OCI-LY7 (cell line): ENCODE results near the gene DELE1. TPM values are rescaled to one million over a fixed set of nuclear protein-coding genes. Genes with fewer than 3 reads are reported as not detected.

ENCODE experiments used
- BruUV-seq: library from RNA; stranded (reverse); fragments of 400-500 nt; replicated peaks from 2 replicates; lab custom pipeline; 2021; lab: Mats Ljungman, UMichigan
- CTCF ChIA-PET: fragments of 300-600 bp; sonication (Branson Sonifier 250); formaldehyde crosslinking; loops from one replicate; lab custom pipeline; 2022; ENCODE audit warnings: antibody characterized with exemption; ENCODE audit not compliant: unreplicated experiment; lab: Charles Lee
- POLR2A ChIA-PET: fragments of 300-600 bp; sonication (Branson Sonifier 250); formaldehyde crosslinking; loops from one replicate; lab custom pipeline; 2022; ENCODE audit warnings: antibody characterized with exemption; lab: Charles Lee
- DNase-seq: peaks from one replicate; pipeline ENCODE4 v3.0.0-alpha.2; 2015; ENCODE audit warnings: low spot score
- H2AFZ ChIP-seq: fragments of 200-600 bp; sonication (generic), shearing (Covaris generic); 2 replicates; pipeline ENCODE4 v1.6.1; 2014; ENCODE audit warnings: mild to moderate bottlenecking, antibody characterized with exemption, low read length, moderate library complexity
- H3K27ac ChIP-seq: fragments of 200-600 bp; sonication (generic); 2 replicates; pipeline ENCODE4 v1.5.1; 2014; ENCODE audit warnings: mixed run types, low read depth, mild to moderate bottlenecking, moderate library complexity, low read length, inconsistent platforms; ENCODE audit not compliant: poor library complexity, severe bottlenecking
- H3K36me3 ChIP-seq: fragments of 200-600 bp; sonication (generic); 2 replicates; pipeline ENCODE4 v1.6.1; 2014; ENCODE audit warnings: mild to moderate bottlenecking, antibody characterized with exemption, low read length, moderate library complexity, mixed read lengths; ENCODE audit not compliant: insufficient read depth
- H3K4me1 ChIP-seq: fragments of 200-600 bp; sonication (generic); 2 replicates; pipeline ENCODE4 v1.5.1; 2014; ENCODE audit warnings: mild to moderate bottlenecking, low read length; ENCODE audit not compliant: insufficient read depth, poor library complexity, severe bottlenecking
- H3K4me2 ChIP-seq: fragments of 200-600 bp; sonication (generic); 2 replicates; pipeline ENCODE4 v1.6.1; 2014; ENCODE audit warnings: mild to moderate bottlenecking, low read length
- H3K4me3 ChIP-seq: fragments of 200-600 bp; sonication (generic); 2 replicates; pipeline ENCODE4 v1.5.1; 2014; ENCODE audit warnings: mild to moderate bottlenecking, low read depth, low read length; ENCODE audit not compliant: poor library complexity, severe bottlenecking
- H3K79me2 ChIP-seq: fragments of 200-600 bp; sonication (generic); 2 replicates; pipeline ENCODE4 v1.6.1; 2016; ENCODE audit warnings: low read depth, mild to moderate bottlenecking, low read length, moderate library complexity, mixed read lengths; ENCODE audit not compliant: insufficient read depth
- H3K9me2 ChIP-seq: fragments of 200-600 bp; sonication (generic); 2 replicates; pipeline ENCODE4 v1.6.1; 2016; ENCODE audit warnings: mild to moderate bottlenecking, low read length, mixed read lengths; ENCODE audit not compliant: insufficient read depth
- H3K9me3 ChIP-seq: fragments of 200-600 bp; sonication (generic); 2 replicates; pipeline ENCODE4 v1.6.1; 2014; ENCODE audit warnings: mild to moderate bottlenecking, mixed run types, low read length, mixed read lengths
- H4K20me1 ChIP-seq: fragments of 200-600 bp; sonication (generic); 2 replicates; pipeline ENCODE4 v1.6.1; 2014; ENCODE audit warnings: mild to moderate bottlenecking, antibody characterized with exemption, low read length, moderate library complexity, mixed read lengths; ENCODE audit not compliant: insufficient read depth
- CTCF ChIP-seq: fragments of 200-600 bp; sonication (generic); conservative IDR thresholded peaks from 2 replicates; pipeline ENCODE4 v1.5.1; 2014; ENCODE audit warnings: mild to moderate bottlenecking, antibody characterized with exemption, low read length, moderate library complexity, mixed read lengths
- EZH2phosphoT487 ChIP-seq: fragments of 200-600 bp; sonication (generic); IDR thresholded peaks from 2 replicates; pipeline ENCODE4 v1.6.1; 2018; ENCODE audit warnings: low read depth, borderline replicate concordance, mild to moderate bottlenecking, mixed run types, antibody characterized with exemption, low read length, moderate library complexity, mixed read lengths
- intact Hi-C: fragments of 100-400 bp; cut with micrococcal nuclease; formaldehyde crosslinking; loops from one replicate; pipeline ENCODE4 v1.10.0; 2022; ENCODE audit not compliant: unreplicated experiment
- total RNA-seq, 2 experiments: library from RNA; depleted of rRNA in 1 of 2; stranded (reverse); fragments of >200 nt in 1 of 2; shearing (Covaris generic) in 1 of 2; gene quantifications; 2 replicates each; pipeline ENCODE4 v1.2.3, GENCODE V29; 2014 to 2022

DELE1 gene
- total RNA-seq, 2 experiments from 2014 or later, result 78.5 to 81.2 TPM

- intact Hi-C loops, result no loop called here
- ChIA-PET CTCF (interaction anchor here (0.5 kb wide), 1 partner anchor 12 kb away, joined by 3 read pairs; no protein-coding TSS in a partner anchor), POLR2A (interaction anchor here (0.9 to 1.7 kb wide), 4 partner anchors 32 to 186 kb away, joined by 3 to 5 read pairs (median 3); no protein-coding TSS in a partner anchor)
- Histone ChIP-seq H3K4me3 (no peak overlapping the region), H3K9me3 (no peaks in the 10 kb centered on the region), H3K9me2 (no peaks in the 10 kb centered on the region), H3K36me3 (no peaks in the 10 kb centered on the region), H3K27ac (no peak overlapping the region), H4K20me1 (no peaks in the 10 kb centered on the region), H3K79me2 (no peaks in the 10 kb centered on the region), H2AFZ (no peak overlapping the region), H3K4me2 (no peak overlapping the region), H3K4me1 (peaks cover 10% of the 10 kb centered on the region)
- BruUV-seq, result no TSS peak
- TF ChIP-seq EZH2phosphoT487, result no peak
- TF ChIP-seq CTCF, result no peak
- DNase-seq, result no peak
These were observed 41.0 kb upstream of the DELE1 start for GRCh38 chr5:141882594-141883183.

DNA sequence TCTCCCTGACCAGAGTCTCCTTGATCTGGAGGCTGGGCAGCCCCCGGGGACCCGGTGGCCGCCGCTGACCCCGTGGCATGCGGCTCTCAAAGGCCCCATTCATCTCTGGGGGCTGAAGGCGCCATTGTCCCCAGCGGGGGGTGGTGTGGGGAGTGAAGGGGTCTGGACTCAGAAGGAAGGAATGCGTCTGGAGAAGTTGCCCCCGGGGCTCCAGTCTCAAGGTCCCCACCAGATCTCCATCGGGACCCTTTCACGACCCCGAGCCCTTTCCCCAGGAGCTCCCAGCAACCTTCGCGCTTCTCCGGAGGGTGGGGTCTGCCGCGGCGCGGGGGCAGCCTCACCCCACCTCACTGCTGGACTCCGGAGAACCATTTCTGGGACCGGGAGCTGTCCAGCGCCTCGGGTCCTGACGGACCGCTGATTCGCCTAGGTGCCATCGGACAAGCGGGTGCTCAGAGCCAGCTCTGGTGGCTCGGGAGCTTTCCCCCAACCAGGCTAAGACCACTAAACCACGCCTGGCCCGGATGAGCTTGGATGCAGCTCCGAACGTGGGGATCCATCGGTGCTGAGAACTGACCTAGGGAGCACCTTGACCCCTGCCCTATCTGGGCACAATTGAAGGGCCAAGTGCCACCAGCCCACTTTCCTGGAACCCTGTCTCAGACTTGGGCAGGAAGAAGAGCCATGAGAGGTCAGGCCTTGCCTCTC is 40.3 kb upstream of the DELE1 start:
- Histone ChIP-seq H3K36me3 (no peaks in the 10 kb centered on the region), H3K9me2 (no peaks in the 10 kb centered on the region), H3K9me3 (no peaks in the 10 kb centered on the region), H3K4me1 (peaks cover 10% of the 10 kb centered on the region), H3K4me2 (no peak overlapping the region), H4K20me1 (no peaks in the 10 kb centered on the region), H3K27ac (no peak overlapping the region), H2AFZ (no peak overlapping the region), H3K79me2 (no peaks in the 10 kb centered on the region), H3K4me3 (no peak overlapping the region)
- intact Hi-C loops, result no loop called here
- CTCF ChIA-PET, result no interaction called here
- BruUV-seq, result no TSS peak
- no peak for DNase-seq
- POLR2A ChIA-PET, result interaction anchor here (0.9 to 1.4 kb wide), 2 partner anchors 31 to 33 kb away, joined by 3 read pairs; no protein-coding TSS in a partner anchor
- TF ChIP-seq EZH2phosphoT487 (no peak), CTCF (no peak)
